Measurements from ENCODE around the gene BAZ2B. TPM values are rescaled to one million over a fixed set of nuclear protein-coding genes. Genes with fewer than 3 reads are reported as not detected.

The BAZ2B gene
- total and polyA plus RNA-seq, 7 donors, result 7.6 to 156 (median 105) TPM

- Histone ChIP-seq H3K4me3 (no peak overlapping the region), H3K36me3 (peaks cover 5 to 64% (median 17%) of the 10 kb centered on the region in 4 donors), H3K4me1 (no peaks in the 10 kb centered on the region), H3K27ac (no peak overlapping the region), H3K27me3 (no peaks in the 10 kb centered on the region), H3K9me3 (no peaks in the 10 kb centered on the region)
- intact Hi-C loops (cut with DNase I), result no loop called here
- no peak for DNase-seq
- 90 to 92% methylated on average over 5 of the region's 5 CpGs for whole genome bisulfite sequencing, 2 donors
- no peak for TF ChIP-seq POLR2A (IDR thresholded peaks at IDR 0.05)
Observed at GRCh38 chr2:159326569-159327255, 289.6 kb downstream of the BAZ2B start.

DNA sequence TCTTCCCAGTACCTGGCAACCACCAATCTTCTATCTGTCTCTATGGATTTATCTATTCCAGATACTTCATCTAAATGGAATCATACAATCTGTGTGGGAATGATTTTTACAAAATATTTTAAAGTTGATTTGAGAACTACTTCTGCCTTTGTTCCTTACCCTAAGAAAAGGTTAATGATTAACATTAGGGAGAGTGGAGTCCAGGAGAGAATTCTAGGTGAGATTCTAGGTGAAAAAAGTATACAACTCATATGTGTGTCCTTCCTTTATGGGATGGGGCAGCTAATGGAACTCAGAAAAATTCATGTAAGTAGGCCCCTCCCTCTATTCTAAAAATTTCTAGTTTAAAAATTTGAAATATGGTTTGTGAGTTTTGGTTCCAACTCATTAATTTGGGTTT, 293.9 kb downstream of the BAZ2B start:
- H3K27me3 ChIP-seq, result no peaks in the 10 kb centered on the region
- peaks cover 5 to 74% (median 17%) of the 10 kb centered on the region in 4 donors for H3K36me3 ChIP-seq
- H3K4me3 ChIP-seq, result no peak overlapping the region
- TF ChIP-seq, protein P1, sequence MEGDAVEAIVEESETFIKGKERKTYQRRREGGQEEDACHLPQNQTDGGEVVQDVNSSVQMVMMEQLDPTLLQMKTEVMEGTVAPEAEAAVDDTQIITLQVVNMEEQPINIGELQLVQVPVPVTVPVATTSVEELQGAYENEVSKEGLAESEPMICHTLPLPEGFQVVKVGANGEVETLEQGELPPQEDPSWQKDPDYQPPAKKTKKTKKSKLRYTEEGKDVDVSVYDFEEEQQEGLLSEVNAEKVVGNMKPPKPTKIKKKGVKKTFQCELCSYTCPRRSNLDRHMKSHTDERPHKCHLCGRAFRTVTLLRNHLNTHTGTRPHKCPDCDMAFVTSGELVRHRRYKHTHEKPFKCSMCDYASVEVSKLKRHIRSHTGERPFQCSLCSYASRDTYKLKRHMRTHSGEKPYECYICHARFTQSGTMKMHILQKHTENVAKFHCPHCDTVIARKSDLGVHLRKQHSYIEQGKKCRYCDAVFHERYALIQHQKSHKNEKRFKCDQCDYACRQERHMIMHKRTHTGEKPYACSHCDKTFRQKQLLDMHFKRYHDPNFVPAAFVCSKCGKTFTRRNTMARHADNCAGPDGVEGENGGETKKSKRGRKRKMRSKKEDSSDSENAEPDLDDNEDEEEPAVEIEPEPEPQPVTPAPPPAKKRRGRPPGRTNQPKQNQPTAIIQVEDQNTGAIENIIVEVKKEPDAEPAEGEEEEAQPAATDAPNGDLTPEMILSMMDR (IDR thresholded peaks at IDR 0.05), result no peak
- no peak overlapping the region for H3K27ac ChIP-seq
- no peaks in the 10 kb centered on the region for H3K9me3 ChIP-seq
- intact Hi-C loops (cut with DNase I), result no loop called here
- no peaks in the 10 kb centered on the region for H3K4me1 ChIP-seq
- DNase-seq, result no peak

GRCh38 chr2:159317392-159318088, 298.8 kb downstream of the BAZ2B start:
- Histone ChIP-seq H3K27ac (no peak overlapping the region), H3K4me3 (no peak overlapping the region), H3K27me3 (no peaks in the 10 kb centered on the region), H3K9me3 (no peaks in the 10 kb centered on the region), H3K36me3 (peaks cover 0 to 48% (median 14%) of the 10 kb centered on the region in 4 donors), H3K4me1 (no peaks in the 10 kb centered on the region)
- DNase-seq, result no peak
- TF ChIP-seq POLR2AphosphoS5 (IDR thresholded peaks at IDR 0.05) (no peak), POLR2A (IDR thresholded peaks at IDR 0.05) (no peak)
- TF ChIP-seq, protein P1 (IDR thresholded peaks at IDR 0.05), result no peak
- intact Hi-C loops (cut with DNase I), result no loop called here
- 87 to 92% methylated on average over 3 of the region's 3 CpGs for WGBS, 2 donors

- Histone ChIP-seq H3K27me3 (no peaks in the 10 kb centered on the region), H3K4me1 (no peaks in the 10 kb centered on the region), H3K27ac (no peak overlapping the region), H3K4me3 (no peak overlapping the region), H3K9me3 (no peaks in the 10 kb centered on the region), H3K36me3 (no peaks in the 10 kb centered on the region)
- DNase-seq, result no peak
- intact Hi-C loops (cut with DNase I), result no loop called here
- no peak for TF ChIP-seq POLR2AphosphoS5 (IDR thresholded peaks at IDR 0.05)
- no peak for TF ChIP-seq POLR2A (IDR thresholded peaks at IDR 0.05)
- no peak for TF ChIP-seq EP300 (IDR thresholded peaks at IDR 0.05)
- TF ChIP-seq, protein P1 (IDR thresholded peaks at IDR 0.05), result no peak
Observed at GRCh38 chr2:159307942-159308341, 308.4 kb downstream of the BAZ2B start.

DNA sequence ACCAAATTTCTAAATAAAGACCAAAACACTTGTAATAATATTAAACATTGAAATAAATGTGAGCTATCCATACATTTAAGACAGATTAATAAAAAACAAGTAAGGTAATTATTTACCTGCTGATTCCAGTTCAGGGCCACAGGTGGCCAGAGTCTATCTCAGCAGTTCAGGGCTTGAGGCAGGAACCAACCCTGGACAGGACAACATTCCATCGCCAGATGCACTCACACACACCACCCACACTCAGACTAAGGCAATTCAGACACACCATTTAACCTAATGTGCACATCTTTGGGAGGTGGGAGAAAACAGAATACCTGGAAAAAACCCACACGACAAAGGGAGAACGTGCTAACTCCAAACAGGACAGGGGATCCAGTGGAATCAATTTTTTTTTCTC, 315.8 kb downstream of the BAZ2B start:
- H3K36me3 ChIP-seq, result no peaks in the 10 kb centered on the region
- WGBS, 2 donors, result 84 to 90% methylated on average over 3 of the region's 3 CpGs
- no peak for DNase-seq
- H3K27me3 ChIP-seq, result no peaks in the 10 kb centered on the region
- intact Hi-C loops (cut with DNase I), result no loop called here
- H3K4me3 ChIP-seq, result no peak overlapping the region
- TF ChIP-seq POLR2AphosphoS5 (IDR thresholded peaks at IDR 0.05) (no peak), POLR2A (IDR thresholded peaks at IDR 0.05) (no peak), EP300 (IDR thresholded peaks at IDR 0.05) (no peak)
- TF ChIP-seq, protein P1 (IDR thresholded peaks at IDR 0.05), result no peak
- H3K9me3 ChIP-seq, result no peaks in the 10 kb centered on the region
- no peak overlapping the region for H3K27ac ChIP-seq
- no peaks in the 10 kb centered on the region for H3K4me1 ChIP-seq

All from sigmoid colon (tissue), 7 donors.